Midbrain (tissue), 1 donor: ENCODE measurements around the gene TBX1.

Source experiments
- DNase-seq: peaks from one replicate; lab custom pipeline; 2025; lab: John Stamatoyannopoulos, UW

The TBX1 gene

GRCh38 chr22:19800306-19800705 is 39.7 kb downstream of the TBX1 start:
- DNase-seq: no peak

- no peak for DNase-seq
These were observed 40.2 kb downstream of the TBX1 start for GRCh38 chr22:19800761-19801244.

- no peak for DNase-seq
These were observed 40.9 kb downstream of the TBX1 start for GRCh38 chr22:19801340-19802000.

- DNase-seq: no peak
These were observed 41.7 kb downstream of the TBX1 start for GRCh38 chr22:19802001-19802893.

- no peak for DNase-seq
These were observed 42.5 kb downstream of the TBX1 start for GRCh38 chr22:19802894-19803735.

- no peak for DNase-seq
These were observed 43.2 kb downstream of the TBX1 start for GRCh38 chr22:19803736-19804267.

GRCh38 chr22:19805821-19806212 is 45.2 kb downstream of the TBX1 start:
- DNase-seq: no peak

- DNase-seq: no peak
These were observed 45.9 kb downstream of the TBX1 start for GRCh38 chr22:19806213-19807160.

GRCh38 chr22:19807161-19807913 is 46.8 kb downstream of the TBX1 start:
- no peak for DNase-seq

- no peak for DNase-seq
These were observed 47.6 kb downstream of the TBX1 start for GRCh38 chr22:19807914-19808872.

GRCh38 chr22:19808873-19809478 is 48.4 kb downstream of the TBX1 start:
- no peak for DNase-seq

GRCh38 chr22:19809741-19810140 is 49.2 kb downstream of the TBX1 start:
- no peak for DNase-seq

- DNase-seq: no peak
These were observed 50.0 kb downstream of the TBX1 start for GRCh38 chr22:19810381-19811201.

- no peak for DNase-seq
These were observed 50.6 kb downstream of the TBX1 start for GRCh38 chr22:19811211-19811621.

- no peak for DNase-seq
These were observed 51.5 kb downstream of the TBX1 start for GRCh38 chr22:19811811-19812771.

GRCh38 chr22:19812910-19813309 is 52.3 kb downstream of the TBX1 start:
- DNase-seq: no peak
